Ovary (tissue), 9 donors: ENCODE results near the gene TOMM20. TPM values are rescaled to one million over a fixed set of nuclear protein-coding genes. Genes with fewer than 3 reads are reported as not detected.
"Not testable (repeated sequence)": the region's sequence is repeated elsewhere in the genome, so short reads cannot be mapped to it uniquely, and the experiment has no call there.

Experiments used
- DNase-seq, 5 donors: peaks; one replicate each; pipeline ENCODE4 v3.0.0-alpha.2; 2019 to 2020
- H3K27ac ChIP-seq, 2 donors: fragments of 200-600 bp; one replicate each; pipeline versions ENCODE4 v1.5.1 to v1.8.0; 2019 to 2022
- H3K27me3 ChIP-seq: fragments of 200-600 bp; one replicate; pipeline ENCODE4 v1.8.0; 2022
- H3K36me3 ChIP-seq: fragments of 200-600 bp; sonication (generic); one replicate; pipeline ENCODE4 v1.5.1; 2019
- H3K4me1 ChIP-seq: one replicate; pipeline ENCODE4 v1.8.1; 2013; ENCODE audit warnings: mild to moderate bottlenecking, moderate library complexity; ENCODE audit not compliant: insufficient read depth
- H3K4me3 ChIP-seq: fragments of 200-600 bp; sonication (generic); one replicate; pipeline ENCODE4 v1.5.1; 2017
- H3K9me3 ChIP-seq, 2 donors: fragments of 200-600 bp in 1 of 2; sonication (generic) in 1 of 2; one replicate each; pipeline versions ENCODE4 v1.5.1 to v1.8.1; 2013 to 2019; ENCODE audit warnings: mild to moderate bottlenecking in 1 of 2, moderate library complexity in 1 of 2
- EP300 ChIP-seq: sonication (generic); formaldehyde crosslinking; IDR thresholded peaks from one replicate; pipeline ENCODE4 v1.6.1; 2017; ENCODE audit warnings: antibody characterized with exemption
- POLR2A ChIP-seq: fragments of 450-650 bp; IDR thresholded peaks from one replicate; pipeline ENCODE4 v1.6.1; 2017; ENCODE audit warnings: antibody characterized with exemption, mild to moderate bottlenecking, moderate library complexity
- WGBS, 3 donors: extraction: QIAGEN DNeasy Blood & Tissue Kit in 1 of 3; methylation state at CpG; one replicate each; pipeline versions ENCODE4 v1.1.5 to v1.1.7; 2013 to 2017; 5-methylcytosine and 5-hydroxymethylcytosine counted together
- intact Hi-C, 4 donors: fragments of 100-400 bp; cut with DNase I; formaldehyde crosslinking; loops; one replicate each; pipeline versions ENCODE4 v1.11.0 to v1.15.1; 2022 to 2023
- polyA plus RNA-seq, 2 donors: library from polyadenylated mRNA; stranded (reverse); fragments of 200-250 nt in 1 of 2; fragments of 350-450 nt in 1 of 2; fragmentation: Illumina TruSeq in 1 of 2; extraction: RNeasy Lipid Tissue Mini Kit (QIAGEN cat#74804) in 1 of 2; gene quantifications; one replicate each; pipeline ENCODE4 v1.2.3, GENCODE V29; 2013 to 2014
- total RNA-seq, 7 donors: library from RNA; depleted of rRNA in 2 of 7; stranded (reverse); fragments of >200 nt in 2 of 7; fragmentation: NEBNext Ultra II Directional in 3 of 7; extraction: Animal tissue kit (Norgen Biotek cat#: 25700) in 3 of 7; gene quantifications; one replicate each; pipeline versions ENCODE4 v1.1.0 to v1.2.4, GENCODE V29; 2016 to 2023
- TF ChIP-seq, protein P1 (sequence below), 3 donors: fragments of 450-650 bp in 2 of 3; fragments of 200-600 bp in 1 of 3; IDR thresholded peaks; one replicate each; pipeline versions ENCODE4 v1.5.1 to v1.8.0; 2016 to 2022; ENCODE audit warnings: antibody characterized with exemption in 3 of 3, mild to moderate bottlenecking in 1 of 3
- donor health status: DM: no; HTN: no; CAD: no; lungs with moderate emphysema.
- donor health status: DM: no; HTN: no; CAD: no.
- donor health status: Bipolar disorder and iron deficiency.
- donor health status: DM: yes; HTN: yes; CAD: no.
- donor health status: DM: no; HTN: no; CAD: no.
- donor health status: DM: yes; HTN: yes; CAD: no.

TOMM20 gene
- total and polyA plus RNA-seq, 9 donors: 104 to 153 (median 120) TPM

DNA sequence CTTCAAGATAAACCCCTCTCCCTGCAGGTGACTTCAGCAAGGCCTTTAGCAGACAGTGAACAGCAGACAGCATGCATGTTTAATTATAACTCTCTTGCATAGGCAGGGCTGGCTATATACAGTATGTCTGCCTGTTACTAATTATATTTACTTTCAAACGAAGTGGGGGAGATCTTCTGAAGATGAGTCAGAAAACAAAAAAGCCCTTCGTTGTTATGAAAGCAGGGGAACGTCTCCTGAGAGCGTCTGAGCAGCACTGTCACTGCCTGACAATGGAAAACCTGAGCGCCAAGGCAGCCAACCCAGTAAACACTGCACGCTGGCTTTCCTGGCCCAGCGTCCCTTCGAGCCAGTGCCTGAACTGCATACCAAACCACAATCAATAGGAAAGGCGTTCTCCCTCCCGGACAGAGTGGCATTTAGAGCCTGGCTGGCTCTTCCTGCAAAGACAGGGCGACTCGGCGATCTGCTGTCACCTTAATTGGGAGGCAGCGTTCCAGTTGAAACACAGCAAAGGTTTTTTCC lies 54.1 kb downstream of the TOMM20 start:
- DNase-seq: no peak
- intact Hi-C loops: loop anchor here in 3 of 4 donors (5.0 to 10.0 kb wide), 4 partner anchors 77 to 340 kb away; no protein-coding TSS in a partner anchor
- H3K4me3 ChIP-seq: no peak overlapping the region
- H3K9me3 ChIP-seq: no peaks in the 10 kb centered on the region
- H3K36me3 ChIP-seq: no peaks in the 10 kb centered on the region
- WGBS, 3 donors: 34 to 40% (median 34%) methylated on average over 14 of the region's 14 CpGs
- TF ChIP-seq EP300 (no peak), POLR2A (no peak)
- TF ChIP-seq, protein P1, sequence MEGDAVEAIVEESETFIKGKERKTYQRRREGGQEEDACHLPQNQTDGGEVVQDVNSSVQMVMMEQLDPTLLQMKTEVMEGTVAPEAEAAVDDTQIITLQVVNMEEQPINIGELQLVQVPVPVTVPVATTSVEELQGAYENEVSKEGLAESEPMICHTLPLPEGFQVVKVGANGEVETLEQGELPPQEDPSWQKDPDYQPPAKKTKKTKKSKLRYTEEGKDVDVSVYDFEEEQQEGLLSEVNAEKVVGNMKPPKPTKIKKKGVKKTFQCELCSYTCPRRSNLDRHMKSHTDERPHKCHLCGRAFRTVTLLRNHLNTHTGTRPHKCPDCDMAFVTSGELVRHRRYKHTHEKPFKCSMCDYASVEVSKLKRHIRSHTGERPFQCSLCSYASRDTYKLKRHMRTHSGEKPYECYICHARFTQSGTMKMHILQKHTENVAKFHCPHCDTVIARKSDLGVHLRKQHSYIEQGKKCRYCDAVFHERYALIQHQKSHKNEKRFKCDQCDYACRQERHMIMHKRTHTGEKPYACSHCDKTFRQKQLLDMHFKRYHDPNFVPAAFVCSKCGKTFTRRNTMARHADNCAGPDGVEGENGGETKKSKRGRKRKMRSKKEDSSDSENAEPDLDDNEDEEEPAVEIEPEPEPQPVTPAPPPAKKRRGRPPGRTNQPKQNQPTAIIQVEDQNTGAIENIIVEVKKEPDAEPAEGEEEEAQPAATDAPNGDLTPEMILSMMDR (IDR thresholded peaks at IDR 0.05): no peak
- peak overlapping the region; percentile 32 to 68 for H3K27ac ChIP-seq
- no peaks in the 10 kb centered on the region for H3K27me3 ChIP-seq
- peaks cover 11% of the 10 kb centered on the region for H3K4me1 ChIP-seq

DNA sequence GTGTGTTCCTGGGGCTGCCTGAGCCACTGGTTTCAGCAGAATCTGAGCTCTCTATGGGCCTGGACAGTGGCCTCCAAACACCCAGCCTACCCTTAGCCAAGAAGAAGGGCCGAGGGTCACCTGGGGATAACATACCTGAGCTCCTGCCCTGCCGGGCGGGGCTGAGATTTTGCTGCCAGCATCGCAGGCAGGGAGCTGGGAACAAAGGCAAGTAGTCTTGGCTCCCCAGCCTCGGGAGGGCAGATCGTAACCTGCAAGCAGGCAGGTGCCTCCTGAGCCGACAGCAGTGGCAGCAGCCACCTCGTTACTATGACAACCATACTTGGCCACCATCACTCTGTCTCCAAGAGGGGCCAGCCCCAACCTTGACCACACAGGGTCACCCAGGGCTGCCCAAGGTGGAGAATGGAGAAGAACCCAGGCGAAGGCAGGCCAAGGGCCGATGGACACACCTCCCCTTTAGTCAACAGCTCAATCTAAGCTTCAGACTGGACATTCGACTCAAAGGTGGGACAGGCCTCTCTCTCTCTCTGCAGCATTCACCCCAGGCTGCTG lies 54.6 kb downstream of the TOMM20 start:
- no peak for TF ChIP-seq EP300
- no peak for TF ChIP-seq POLR2A
- TF ChIP-seq, protein P1 (IDR thresholded peaks at IDR 0.05): no peak

DNA sequence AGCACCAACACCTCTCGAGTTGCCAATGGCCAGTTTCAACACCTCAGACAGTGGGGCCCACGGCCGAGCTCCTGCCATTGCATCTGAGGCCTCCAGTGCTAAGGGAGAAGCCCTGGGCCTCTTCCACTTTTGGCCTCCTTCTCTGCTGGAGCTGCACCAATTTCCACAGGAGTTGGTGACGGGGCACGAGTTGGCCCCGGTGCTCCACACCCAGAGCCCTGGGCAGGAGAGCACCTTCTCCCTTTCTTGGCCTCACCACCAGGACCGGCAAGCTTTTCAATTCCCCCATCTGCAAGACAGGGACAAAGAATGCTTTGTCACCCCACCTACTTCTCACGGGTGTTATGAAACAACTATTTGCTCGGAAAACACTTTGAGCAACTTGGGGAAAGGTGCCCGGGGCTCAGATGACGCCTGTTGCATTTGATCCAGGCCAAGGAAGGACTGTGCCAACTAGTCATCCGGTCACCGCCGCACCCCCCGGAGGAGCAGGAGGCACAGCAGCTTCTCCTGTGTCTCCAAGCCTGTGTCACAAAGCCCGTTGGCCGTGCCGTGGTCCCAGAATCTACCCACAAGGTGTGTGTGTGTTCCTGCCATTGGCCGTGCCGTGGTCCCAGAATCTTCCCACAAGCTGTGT lies 55.2 kb downstream of the TOMM20 start:
- H3K4me3 ChIP-seq: no peak overlapping the region
- H3K4me1 ChIP-seq: peaks cover 11% of the 10 kb centered on the region
- WGBS, 3 donors: 90 to 97% (median 94%) methylated on average over 20 of the region's 20 CpGs
- no peak overlapping the region for H3K27ac ChIP-seq
- no peaks in the 10 kb centered on the region for H3K27me3 ChIP-seq
- TF ChIP-seq EP300 (no peak), POLR2A (no peak)
- TF ChIP-seq, protein P1 (IDR thresholded peaks at IDR 0.05): no peak
- intact Hi-C loops: loop anchor here in 2 of 4 donors (10.0 kb wide), 3 partner anchors 89 to 339 kb away; no protein-coding TSS in a partner anchor
- H3K9me3 ChIP-seq: no peaks in the 10 kb centered on the region
- peak in 1 of 5 donors; percentile 47 for DNase-seq
- no peaks in the 10 kb centered on the region for H3K36me3 ChIP-seq

More for the DNA sequence above, 54.6 kb downstream of the TOMM20 start:
- H3K27ac ChIP-seq: peak overlapping the region in 1 of 2 donors; percentile 0
- H3K9me3 ChIP-seq: no peaks in the 10 kb centered on the region
- no peaks in the 10 kb centered on the region for H3K36me3 ChIP-seq
- no peak overlapping the region for H3K4me3 ChIP-seq
- H3K4me1 ChIP-seq: peaks cover 11% of the 10 kb centered on the region
- 88 to 92% (median 90%) methylated on average over 11 of the region's 11 CpGs for WGBS, 3 donors
- intact Hi-C loops: loop anchor here in 2 of 4 donors (10.0 kb wide), 3 partner anchors 89 to 339 kb away; no protein-coding TSS in a partner anchor
- no peak for DNase-seq
- H3K27me3 ChIP-seq: no peaks in the 10 kb centered on the region

DNA sequence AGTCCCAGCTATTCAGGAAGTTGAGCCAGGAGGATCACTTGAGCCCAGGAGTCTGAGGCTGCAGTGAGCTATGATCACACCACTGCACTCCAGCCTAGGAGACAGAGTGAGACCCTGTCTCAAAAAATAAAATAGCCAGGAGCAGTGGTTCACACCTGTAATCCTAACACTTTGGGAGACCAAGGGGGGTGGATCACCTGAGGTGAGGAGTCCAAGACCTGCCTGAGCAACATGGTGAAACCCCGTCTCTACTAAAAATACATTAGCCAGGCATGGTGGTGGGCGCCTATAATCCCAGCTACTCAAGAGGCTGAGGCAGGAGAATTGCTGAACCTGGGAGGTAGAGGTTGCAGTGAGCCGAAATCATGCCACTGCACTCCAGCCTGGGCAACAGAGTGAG lies 56.1 kb downstream of the TOMM20 start:
- not testable (repeated sequence) for H3K27ac ChIP-seq
- WGBS, 3 donors: 92 to 98% (median 98%) methylated on average over 3 of the region's 3 CpGs
- intact Hi-C loops: loop anchor here in 2 of 4 donors (10.0 kb wide), 3 partner anchors 88 to 338 kb away; no protein-coding TSS in a partner anchor

DNA sequence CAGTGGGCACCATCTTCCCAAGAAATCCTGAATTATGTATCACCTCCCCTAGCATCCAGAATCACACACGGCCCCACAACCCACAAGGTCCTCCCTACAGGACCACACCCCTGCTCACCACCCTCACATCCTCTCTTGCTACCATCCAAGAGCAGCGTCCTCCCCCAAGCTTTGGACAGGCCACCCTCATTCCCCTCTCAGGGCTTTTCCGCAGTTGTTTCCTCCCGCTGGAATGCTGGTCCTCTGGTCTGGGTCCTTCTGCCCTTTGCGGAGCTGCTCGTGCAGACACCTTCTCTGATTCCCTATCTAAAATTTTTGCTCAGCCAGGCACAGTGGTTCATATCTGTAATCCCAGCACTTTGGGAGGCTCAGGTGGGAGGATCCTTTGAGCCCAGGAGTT lies 56.5 kb downstream of the TOMM20 start:
- no peaks in the 10 kb centered on the region for H3K36me3 ChIP-seq
- no peaks in the 10 kb centered on the region for H3K9me3 ChIP-seq
- no peak overlapping the region for H3K4me3 ChIP-seq
- WGBS, 3 donors: 85 to 93% (median 91%) methylated on average over 6 of the region's 6 CpGs
- no peaks in the 10 kb centered on the region for H3K27me3 ChIP-seq
- no peak overlapping the region for H3K27ac ChIP-seq
- TF ChIP-seq, protein P1 (IDR thresholded peaks at IDR 0.05): no peak
- no peak for TF ChIP-seq EP300
- DNase-seq: no peak
- H3K4me1 ChIP-seq: peaks cover 13% of the 10 kb centered on the region
- intact Hi-C loops: loop anchor here in 2 of 4 donors (10.0 kb wide), 3 partner anchors 87 to 337 kb away; no protein-coding TSS in a partner anchor

More for the DNA sequence above, 56.1 kb downstream of the TOMM20 start:
- not testable (repeated sequence) for H3K9me3 ChIP-seq, H3K27me3 ChIP-seq, DNase-seq, H3K36me3 ChIP-seq, H3K4me3 ChIP-seq
- peaks cover 13% of the 10 kb centered on the region for H3K4me1 ChIP-seq
